NCI-H82 treated with DMSO at 0.1 percent for 48 hours (cell line): ENCODE measurements around the gene SPTBN4.
"Not testable (repeated sequence)": the region's sequence is repeated elsewhere in the genome, so short reads cannot be mapped to it uniquely, and the experiment has no call there.

Source experiments
- DNase-seq: peaks from one replicate; lab custom pipeline; 2025; ENCODE audit not compliant: unreplicated experiment; lab: John Stamatoyannopoulos, UW

The SPTBN4 gene

DNA sequence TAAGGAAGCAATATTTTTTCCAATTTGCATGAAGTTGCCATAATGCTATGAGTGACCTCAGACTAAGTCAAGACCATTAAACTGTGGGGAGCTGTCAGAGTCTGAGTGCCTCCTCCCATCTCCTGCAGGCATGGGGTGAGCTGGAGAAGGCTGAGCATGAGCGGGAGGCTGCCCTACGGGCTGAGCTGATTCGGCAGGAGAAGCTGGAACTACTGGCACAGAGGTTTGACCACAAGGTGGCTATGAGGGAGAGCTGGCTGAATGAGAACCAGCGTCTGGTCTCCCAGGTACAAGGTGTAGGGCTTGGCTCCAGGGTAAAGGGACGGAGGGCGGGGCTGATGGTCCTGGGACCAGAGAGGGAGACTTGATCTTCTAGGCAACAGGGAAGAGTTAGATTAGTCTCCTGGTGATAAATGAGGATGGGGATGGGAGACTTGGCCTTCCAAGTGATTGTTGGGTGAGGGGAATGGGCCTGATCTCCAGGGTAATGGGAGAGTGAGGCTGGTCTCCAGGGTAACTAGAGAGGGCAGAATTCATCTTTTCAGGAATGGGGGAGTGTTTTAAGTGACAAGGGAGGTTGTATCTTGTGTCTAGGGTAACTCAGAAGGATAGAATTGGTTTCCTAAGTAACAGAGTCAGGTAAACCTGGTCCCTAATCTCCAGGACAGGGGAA is 36.0 kb downstream of the SPTBN4 start:
- no peak for DNase-seq

DNA sequence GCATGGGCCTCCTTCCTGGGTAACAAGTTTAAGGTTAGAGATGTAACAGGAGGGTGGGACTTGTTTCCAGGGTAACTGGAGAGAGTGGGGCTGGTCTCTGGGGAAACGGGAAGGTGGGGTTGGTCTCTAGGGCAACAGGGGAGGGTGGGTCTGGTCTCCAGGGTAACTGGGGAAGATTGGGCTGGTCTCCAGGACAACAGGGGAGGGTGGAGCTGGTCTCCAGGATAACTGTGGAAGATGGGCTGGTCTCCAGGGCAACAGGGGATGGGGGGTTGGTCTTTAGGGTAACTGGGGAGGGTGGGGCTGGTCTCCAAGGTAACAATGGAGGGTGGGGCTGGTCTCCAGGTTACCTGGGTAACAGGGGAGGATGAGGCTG is 36.5 kb downstream of the SPTBN4 start:
- DNase-seq = no peak

DNA sequence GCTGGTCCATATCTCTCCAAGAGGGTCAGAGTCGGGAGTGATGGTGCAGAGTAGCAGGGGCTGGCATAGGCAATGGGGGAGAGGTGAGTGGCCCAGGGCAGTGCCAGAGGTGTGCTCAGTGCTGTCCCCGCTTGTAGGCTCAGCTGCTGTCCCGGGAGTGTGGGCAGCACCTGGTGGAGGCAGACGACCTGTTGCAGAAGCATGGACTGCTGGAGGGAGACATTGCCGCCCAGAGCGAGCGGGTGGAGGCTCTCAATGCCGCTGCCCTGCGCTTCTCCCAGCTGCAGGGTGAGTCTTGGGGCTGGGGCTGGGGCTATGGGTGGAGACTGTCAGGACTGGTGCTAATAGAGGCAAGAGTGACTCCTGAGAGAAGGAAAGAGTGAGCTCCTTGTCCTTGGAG is 39.3 kb downstream of the SPTBN4 start:
- DNase-seq = no peak

DNA sequence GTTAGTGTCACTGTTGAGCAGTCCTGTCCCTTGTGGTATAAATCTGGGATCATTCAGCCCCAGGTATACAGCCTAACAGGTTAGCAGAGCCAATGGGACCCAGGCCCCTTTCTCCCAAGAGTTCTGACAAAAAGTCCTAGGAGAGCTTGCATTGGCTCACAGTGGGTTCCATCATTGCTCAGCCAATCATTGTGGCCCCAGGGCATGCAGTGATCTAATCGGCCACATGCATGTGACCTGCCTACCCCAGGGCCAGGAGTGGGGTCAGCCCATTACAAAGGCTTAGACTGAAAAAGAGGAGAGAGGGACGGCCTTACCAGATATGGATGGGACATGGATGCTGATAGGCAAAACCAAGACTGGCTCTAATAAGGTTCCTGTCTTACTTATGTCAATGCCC is 41.1 kb downstream of the SPTBN4 start:
- DNase-seq = no peak

DNA sequence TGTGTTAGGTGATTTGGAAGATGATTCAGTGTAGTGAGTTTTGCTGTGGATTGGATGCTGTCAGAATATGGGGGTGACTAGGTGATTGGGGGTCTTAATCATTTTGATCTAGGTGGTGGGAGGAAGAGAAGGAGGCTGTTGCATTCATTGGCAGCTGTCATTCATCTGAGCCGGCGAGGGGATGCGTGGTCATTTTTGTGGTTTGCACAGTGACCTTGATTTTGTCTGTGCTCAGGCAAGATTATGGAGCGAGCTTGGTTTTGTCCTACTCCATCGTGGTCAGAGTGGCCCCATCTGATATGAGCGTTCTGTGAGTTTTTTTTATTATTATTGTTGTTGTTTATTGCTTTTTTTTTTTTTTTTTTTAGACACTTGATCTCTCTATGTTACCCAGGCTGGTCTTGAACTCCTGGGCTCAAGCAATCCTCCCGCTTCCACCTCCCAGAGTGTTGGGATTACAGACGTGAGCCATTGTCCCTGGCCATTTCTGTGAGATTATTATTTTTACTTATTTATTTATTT is 42.0 kb downstream of the SPTBN4 start:
- DNase-seq = no peak

DNA sequence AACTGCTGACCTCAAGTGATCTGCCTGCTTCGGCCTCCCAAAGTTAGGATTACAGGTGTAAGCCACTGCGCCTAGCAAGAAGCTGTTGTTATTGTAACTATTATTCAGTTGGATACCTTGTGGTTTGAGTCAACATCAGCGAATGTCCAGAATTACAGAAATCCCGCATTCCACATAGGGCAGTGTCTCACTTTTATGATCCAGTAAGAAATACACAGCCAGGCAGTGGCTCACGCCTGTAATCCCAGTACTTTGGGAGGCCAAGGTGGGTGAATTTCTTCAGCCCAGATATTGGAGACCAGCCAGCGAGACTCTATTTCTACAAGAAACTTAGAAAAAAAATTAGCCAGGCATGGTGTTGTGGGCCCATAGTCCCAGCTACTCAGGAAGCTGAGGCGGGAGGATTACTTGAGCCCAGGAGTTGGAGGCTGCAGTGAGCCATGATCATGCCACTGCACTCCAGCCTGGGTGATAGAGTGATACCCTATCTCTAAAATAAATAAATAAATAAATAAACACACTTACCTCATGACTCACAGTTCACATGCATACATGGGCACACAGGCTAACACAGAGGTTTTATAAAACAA is 43.8 kb downstream of the SPTBN4 start:
- no peak for DNase-seq

DNA sequence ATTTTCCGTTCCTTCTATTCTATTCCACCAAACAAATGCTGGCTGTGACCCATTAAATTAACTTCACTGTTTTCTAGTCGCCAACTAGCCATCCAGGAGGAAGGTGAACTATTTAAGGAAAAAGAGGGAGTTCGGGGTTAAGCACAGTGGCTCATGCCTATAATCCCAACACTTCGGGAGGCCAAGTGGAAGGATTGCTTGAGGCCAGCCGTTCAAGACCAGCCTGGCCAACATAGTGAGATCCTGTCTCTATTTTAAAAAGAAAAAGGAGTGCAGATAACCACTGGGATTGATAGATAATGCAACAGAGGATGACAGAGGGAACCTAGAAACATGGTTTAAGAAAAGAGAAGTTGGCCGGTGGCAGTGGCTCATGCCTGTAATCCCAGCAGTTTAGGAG is 44.7 kb downstream of the SPTBN4 start:
- no peak for DNase-seq

DNA sequence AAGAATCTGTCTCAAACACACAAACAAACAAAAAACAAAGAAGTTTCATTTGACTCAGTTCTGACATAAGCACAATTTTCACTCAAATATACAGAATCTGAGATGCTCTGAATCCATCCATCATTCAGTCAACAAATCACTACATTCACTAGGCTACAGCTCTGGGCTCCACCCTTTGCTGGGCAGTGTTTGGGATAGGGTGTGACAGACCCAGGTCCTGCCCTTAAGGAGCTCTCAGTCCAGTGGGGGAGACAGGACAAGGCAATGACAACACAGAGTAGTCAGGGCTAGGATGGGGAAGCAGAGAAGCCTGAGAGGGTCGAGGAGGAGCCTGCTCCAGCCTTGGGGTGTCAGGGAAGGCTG is 45.3 kb downstream of the SPTBN4 start:
- no peak for DNase-seq

DNA sequence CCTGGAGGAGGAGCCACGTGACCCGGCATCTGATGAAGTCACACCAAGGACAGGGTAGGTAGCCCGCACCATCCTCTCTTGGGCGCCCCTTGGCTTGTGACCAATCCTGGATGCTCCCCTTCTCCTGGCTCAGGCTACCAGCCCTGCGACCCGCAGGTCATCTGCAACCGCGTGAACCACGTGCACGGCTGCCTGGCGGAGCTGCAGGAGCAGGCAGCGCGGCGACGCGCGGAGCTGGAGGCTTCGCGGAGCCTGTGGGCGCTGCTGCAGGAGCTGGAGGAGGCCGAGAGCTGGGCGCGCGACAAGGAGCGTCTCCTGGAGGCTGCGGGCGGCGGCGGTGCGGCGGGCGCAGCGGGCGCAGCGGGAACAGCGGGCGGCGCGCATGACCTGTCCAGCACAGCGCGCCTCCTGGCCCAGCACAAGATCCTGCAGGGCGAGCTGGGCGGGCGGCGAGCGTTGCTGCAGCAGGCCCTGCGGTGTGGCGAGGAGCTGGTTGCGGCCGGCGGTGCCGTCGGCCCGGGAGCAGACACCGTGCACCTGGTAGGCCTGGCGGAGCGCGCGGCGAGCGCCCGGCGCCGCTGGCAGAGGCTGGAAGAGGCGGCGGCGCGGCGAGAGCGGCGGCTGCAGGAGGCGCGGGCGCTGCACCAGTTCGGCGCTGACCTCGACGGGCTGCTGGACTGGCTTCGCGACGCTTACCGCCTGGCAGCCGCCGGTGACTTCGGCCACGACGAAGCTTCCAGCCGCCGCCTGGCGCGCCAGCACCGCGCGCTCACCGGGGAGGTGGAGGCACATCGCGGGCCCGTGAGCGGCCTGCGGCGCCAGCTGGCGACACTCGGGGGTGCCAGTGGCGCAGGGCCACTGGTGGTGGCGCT is 45.9 kb downstream of the SPTBN4 start:
- no peak for DNase-seq

DNA sequence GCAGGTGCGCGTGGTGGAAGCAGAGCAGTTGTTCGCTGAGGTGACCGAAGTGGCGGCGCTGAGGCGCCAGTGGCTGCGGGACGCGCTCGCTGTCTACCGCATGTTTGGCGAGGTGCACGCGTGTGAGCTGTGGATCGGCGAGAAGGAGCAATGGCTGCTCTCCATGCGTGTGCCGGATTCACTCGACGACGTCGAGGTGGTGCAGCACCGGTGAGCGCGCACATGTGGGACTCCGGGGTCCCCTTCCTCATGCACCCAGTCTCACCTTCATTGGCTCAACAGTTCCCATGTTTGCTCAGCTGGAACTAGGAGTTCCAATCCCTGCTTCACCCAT is 46.5 kb downstream of the SPTBN4 start:
- no peak for DNase-seq

DNA sequence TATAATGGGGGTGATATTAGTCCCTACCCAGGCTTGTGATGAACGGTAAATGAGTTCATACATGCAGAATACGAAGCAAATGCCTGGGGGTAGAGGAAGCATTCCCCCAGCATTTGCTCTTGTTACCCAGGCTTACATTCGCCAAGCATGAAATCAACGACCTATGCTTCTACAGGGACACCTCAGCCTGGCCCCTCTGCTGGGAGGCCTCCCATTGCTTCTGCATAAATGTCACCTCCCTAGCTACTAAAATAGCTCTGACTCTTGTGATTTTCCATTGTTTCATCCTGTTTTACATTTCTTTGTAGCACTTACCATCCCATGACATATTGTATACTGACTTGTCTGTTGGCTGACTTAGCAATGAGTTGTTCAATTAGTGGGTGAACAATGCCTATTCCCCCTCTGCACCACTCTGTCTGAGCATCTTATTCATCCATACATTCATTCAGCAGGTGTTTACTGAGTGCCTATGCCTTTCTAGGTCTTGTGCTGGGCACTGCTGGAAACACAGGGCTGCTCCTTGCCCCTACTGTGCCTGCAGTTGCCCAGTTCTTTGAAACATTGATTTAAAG is 47.0 kb downstream of the SPTBN4 start:
- no peak for DNase-seq

DNA sequence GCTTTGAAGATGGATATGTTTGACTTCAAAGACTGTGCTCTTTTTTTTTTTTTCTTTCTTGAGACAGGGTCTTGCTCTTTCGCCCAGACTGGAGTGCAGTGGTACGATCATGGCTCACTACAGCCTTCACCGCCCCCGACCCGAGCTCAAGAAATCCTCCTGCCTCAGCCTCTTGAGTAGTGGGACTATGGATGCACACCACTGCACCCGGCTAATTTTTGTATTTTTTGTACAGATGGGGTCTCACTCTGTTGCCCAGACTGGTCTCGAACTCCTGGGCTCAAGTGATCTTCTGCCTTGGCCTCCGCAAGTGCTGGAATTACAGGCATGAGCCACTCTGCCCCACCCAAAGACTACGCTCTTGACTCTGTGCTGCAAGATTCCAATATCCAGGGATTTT is 50.4 kb downstream of the SPTBN4 start:
- no peak for DNase-seq

DNA sequence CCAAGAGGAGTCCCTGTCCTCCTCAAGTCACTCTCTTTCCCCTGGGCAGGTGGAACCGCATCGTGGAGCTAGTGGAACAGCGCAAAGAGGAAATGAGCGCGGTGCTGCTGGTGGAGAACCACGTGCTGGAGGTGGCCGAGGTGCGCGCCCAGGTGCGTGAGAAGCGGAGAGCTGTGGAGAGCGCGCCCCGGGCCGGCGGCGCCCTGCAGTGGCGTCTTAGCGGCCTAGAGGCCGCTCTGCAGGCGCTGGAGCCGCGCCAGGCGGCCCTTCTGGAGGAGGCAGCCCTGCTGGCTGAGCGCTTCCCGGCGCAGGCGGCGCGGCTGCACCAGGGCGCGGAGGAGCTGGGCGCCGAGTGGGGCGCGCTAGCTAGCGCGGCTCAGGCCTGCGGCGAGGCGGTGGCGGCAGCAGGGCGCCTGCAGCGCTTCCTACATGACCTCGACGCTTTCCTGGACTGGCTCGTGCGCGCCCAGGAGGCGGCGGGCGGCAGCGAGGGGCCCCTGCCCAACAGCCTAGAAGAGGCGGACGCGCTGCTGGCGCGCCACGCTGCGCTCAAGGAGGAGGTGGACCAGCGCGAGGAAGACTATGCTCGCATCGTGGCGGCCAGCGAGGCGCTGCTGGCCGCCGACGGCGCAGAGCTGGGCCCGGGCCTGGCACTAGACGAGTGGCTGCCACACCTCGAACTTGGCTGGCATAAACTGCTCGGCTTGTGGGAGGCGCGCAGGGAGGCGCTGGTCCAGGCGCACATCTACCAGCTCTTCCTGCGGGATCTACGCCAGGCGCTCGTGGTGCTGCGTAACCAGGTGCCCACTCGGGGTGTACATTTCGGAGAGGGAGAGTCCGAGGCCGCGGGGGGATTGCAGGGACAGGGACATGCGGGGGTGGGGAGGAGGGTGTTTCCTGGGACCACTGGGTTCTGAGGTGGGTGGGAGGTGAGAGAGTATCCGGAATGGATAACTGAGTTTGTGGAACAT is 52.8 kb downstream of the SPTBN4 start:
- DNase-seq = no peak

DNA sequence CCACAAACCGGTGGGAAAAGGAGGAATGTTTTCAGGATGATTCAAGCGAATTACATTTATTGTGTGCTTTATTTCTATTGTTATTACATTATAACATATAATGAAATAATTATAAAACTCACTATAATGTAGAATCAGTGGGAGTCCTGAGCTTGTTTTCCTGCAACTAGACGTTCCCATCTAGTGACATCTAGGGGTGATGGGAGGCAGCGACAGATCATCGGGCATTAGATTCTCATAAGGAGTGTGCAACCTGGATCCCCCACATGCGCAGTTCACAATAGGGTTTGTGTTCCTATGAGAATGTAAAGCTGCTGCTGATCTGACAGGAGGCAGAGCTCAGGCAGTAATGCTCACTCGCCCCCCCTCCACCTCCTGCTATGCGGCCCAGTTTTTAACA is 54.5 kb downstream of the SPTBN4 start:
- peak; percentile 23 for DNase-seq

DNA sequence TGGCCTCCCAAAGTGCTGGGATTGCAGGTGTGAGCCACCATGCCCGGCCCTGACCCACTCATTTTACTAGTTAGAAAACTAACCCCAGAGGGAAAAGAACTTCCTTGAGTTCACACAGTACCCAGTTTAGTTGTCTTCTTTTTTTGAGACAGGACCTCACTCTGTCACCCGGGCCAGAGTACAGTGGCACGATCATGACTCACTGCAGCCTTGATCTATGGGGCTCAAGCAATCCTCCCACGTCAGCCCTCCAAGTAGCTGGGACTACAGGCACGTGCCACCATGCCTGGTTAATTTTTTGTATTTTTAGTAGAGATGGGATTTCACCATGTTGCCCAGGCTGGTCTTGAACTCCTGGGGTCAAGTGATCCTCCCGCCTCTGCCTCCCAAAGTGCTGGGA is 55.1 kb downstream of the SPTBN4 start:
- not testable (repeated sequence) for DNase-seq

DNA sequence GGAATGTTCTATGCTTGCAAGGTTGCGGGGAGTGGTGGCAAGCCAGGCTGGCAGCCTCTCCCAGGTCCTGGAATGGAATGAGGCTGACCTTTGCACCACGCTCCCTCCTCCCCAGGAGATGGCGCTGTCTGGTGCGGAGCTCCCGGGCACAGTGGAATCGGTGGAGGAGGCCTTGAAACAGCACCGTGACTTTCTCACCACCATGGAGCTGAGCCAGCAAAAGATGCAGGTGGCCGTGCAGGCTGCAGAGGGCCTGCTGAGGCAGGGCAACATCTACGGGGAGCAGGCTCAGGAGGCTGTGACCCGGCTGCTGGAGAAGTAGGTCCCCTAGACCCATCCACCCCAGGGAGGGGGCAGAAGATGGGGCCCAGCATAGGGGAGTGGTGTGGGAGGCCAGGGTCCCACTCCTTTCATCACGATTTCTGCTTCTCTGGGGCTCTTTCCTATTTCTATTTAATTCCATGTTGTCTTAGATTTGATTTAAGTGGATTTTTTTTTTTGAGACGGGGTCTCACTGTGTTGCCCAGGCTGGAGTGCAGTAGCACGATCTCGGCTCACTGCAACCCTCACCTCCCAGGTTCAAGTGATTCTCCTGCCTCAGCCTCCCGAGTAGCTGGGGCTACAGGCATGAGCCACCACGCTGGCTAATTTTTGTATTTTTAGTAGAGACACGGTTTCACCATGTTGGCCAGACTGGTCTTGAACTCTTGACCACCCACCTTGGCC is 56.7 kb downstream of the SPTBN4 start:
- peak; percentile 61 for DNase-seq

DNA sequence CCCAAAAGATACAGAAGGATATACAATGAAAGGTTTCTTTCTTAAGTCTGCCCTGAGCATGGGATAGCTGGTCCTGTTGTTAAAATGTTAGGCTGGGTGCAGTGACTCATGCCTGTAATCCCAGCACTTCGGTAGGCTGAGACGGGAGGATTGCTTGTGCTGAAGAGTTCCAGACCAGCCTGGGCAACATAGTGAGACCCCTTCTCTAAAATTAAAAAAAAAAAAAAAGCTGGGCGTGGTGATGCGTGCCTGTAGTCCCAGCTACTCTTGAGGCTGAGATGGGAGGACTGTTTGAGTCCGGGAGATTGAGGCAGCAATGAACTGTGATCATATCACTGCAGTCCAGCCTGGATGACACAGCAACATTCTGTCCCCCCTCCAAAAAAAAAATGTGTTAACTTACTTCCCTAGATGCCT is 57.3 kb downstream of the SPTBN4 start:
- DNase-seq = no peak

DNA sequence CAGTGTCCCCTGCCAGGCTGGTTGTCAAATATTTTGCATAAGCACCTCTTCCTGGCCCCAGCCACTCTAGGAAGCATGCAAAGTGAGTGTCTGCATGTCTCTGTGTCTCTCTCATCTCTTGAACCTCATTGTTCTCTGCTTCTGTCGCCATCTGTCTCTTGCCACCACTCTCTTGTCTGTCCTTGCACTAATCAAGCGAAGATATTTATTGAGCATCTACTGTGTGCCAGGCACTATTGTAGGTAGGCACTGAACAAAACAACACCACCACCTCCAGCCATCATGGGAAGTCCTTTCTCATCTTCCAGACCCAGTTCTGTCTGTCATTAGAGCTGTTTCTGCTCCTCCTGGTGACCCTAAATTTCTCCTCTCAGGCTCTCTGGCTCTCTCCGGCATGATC is 57.9 kb downstream of the SPTBN4 start:
- no peak for DNase-seq

DNA sequence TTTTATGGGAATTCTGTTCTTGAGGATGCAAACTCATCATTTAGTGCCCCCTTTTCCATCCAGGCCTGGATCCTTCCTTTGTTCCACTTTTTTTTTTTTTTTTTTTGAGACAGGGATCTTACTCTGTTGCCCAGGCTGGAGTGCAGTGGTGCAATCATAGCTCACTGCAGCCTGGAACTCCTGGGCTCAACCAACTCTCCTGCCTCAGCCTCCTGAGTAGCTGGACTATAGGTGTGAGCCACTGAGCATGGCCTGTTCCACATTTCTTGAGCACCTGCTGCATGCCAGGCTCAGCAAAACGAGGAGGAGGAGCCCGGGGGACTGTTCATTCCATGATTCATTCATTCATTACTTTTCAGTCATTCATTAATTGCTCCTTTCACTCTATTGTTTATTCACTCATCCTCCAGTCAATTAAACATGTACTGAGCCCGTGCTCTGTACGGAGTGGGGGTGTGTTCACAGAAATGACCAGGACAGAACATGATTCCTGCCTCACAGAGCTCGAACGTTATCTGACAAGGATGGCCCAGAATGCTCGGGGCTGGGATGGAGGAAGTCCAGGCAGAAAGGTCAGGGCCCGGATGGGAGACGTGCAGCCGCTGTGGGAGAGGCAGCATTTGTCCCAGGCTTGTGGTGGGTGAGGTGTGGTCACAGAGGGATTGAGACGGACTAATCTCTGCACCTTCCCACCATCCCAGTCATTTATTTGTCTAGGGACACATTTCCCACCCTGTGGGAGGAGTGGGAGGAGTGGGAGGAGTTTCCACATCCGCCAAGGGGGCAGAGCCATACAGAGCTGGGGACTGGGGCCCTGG is 58.6 kb downstream of the SPTBN4 start:
- no peak for DNase-seq
